Upper lobe of left lung (tissue), 6 donors: Measurements from ENCODE around the gene TWIST1. TPM values are rescaled to one million over a fixed set of nuclear protein-coding genes. Genes with fewer than 3 reads are reported as not detected.

ENCODE experiments used
- ATAC-seq, 2 donors: fragments of 200-7000 bp; cut with Tn5 transposase; one replicate each; pipeline ENCODE4 v1.9.1; 2022; ENCODE audit warnings: mild to moderate bottlenecking in 2 of 2, moderate library complexity in 2 of 2; ENCODE audit not compliant: low FRiP score in 2 of 2
- DNase-seq, 2 donors: peaks; one replicate each; pipeline ENCODE4 v3.0.0-alpha.2; 2019 to 2020
- H3K27ac ChIP-seq, 4 donors: fragments of 200-600 bp; sonication (generic); one replicate each; pipeline ENCODE4 v1.5.1; 2016 to 2019
- H3K27me3 ChIP-seq, 4 donors: fragments of 200-600 bp; sonication (generic); one replicate each; pipeline ENCODE4 v1.5.1; 2017 to 2019
- H3K36me3 ChIP-seq, 4 donors: fragments of 200-600 bp; sonication (generic); one replicate each; pipeline ENCODE4 v1.5.1; 2016 to 2019
- H3K4me1 ChIP-seq, 4 donors: fragments of 200-600 bp; sonication (generic); one replicate each; pipeline ENCODE4 v1.5.1; 2018 to 2019
- H3K4me3 ChIP-seq, 4 donors: fragments of 200-600 bp; sonication (generic); one replicate each; pipeline ENCODE4 v1.5.1; 2017 to 2019; ENCODE audit warnings: mild to moderate bottlenecking in 2 of 4, moderate library complexity in 1 of 4
- H3K9me3 ChIP-seq, 4 donors: fragments of 200-600 bp; sonication (generic); one replicate each; pipeline ENCODE4 v1.5.1; 2018 to 2019
- CTCF ChIP-seq, 6 experiments: fragments of 450-650 bp in 4 of 6; fragments of 200-600 bp in 2 of 6; sonication (generic) in 2 of 6; IDR thresholded peaks; one replicate each; pipeline ENCODE4 v1.5.1; 2016 to 2019; ENCODE audit warnings: antibody characterized with exemption in 6 of 6
- EP300 ChIP-seq, 4 donors: sonication (generic); formaldehyde crosslinking; IDR thresholded peaks; one replicate each; pipeline ENCODE4 v1.5.1; 2017; ENCODE audit warnings: antibody characterized with exemption in 4 of 4, control low read depth in 2 of 4
- POLR2A ChIP-seq, 4 donors: fragments of 450-650 bp; IDR thresholded peaks; one replicate each; pipeline ENCODE4 v1.5.1; 2016 to 2017; ENCODE audit warnings: antibody characterized with exemption in 4 of 4, mild to moderate bottlenecking in 2 of 4
- POLR2AphosphoS5 ChIP-seq, 2 donors: sonication (generic); formaldehyde crosslinking; IDR thresholded peaks; one replicate each; pipeline ENCODE4 v1.5.1; 2017; ENCODE audit warnings: antibody characterized with exemption in 2 of 2
- WGBS, 2 donors: methylation state at CpG; one replicate each; pipeline ENCODE4 v1.1.5; 2017 to 2018; 5-methylcytosine and 5-hydroxymethylcytosine counted together
- total RNA-seq, 6 donors: library from RNA; depleted of rRNA in 4 of 6; stranded (reverse); fragments of >200 nt in 4 of 6; gene quantifications; one replicate each; pipeline versions ENCODE4 v1.1.0 to v1.2.1, GENCODE V29; 2016 to 2021
- donor health status: DM: no; HTN: no; CAD: no; lungs with moderate emphysema.
- donor health status: DM: no; HTN: yes; CAD: no; lungs with severe emphysema.

Gene TWIST1
- total RNA-seq, 6 donors from 2014 or later: 0.77 to 0.98 TPM; not detected in 4

DNA sequence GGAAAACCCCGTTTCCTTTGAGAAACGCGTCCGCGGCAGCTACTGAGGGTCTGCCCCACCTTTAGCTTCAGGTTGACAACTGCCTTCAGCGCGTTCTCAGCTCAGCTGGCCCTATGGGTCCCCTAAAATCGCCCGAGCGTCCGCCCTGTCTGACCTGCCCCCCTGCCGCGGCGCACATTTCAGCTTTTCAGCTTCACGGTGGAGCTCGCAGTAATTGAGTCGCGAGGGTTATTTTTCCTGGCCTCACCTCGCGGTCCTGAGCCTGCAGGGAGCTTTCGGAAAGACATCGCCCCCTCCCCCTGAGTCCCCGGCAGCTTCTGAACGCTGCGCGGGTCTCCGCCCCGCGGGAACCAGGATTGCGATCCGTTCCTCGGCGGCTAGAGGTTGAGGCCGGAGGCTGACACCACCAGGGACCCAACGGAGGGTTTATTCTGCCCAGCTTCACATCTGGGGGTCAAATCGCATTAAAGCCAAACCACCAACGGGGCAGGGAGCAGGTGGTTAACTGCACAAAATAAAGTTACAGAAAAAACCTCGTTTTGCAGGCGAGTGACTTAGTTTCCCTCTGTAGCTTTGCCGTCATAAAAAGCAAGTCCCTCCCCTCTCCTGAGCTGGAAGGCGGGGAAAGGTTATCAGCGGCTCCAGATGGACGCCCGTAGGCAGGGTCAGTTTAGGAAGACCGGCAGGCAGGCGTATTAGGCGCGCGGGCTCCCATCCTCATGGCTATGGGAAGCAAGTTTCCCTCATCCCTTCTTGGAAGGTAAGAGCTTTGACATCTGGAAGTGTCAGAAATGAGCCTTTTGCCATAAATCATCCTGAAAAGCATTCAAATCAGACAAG is 11.0 kb downstream of the TWIST1 start:
- peak in 1 of 2 donors; percentile 54 for DNase-seq
- Histone ChIP-seq H3K27ac (no peak overlapping the region), H3K27me3 (peaks cover 0 to 48% (median 18%) of the 10 kb centered on the region in 4 donors), H3K9me3 (no peaks in the 10 kb centered on the region), H3K4me3 (no peak overlapping the region), H3K36me3 (no peaks in the 10 kb centered on the region), H3K4me1 (peaks cover 0 to 24% (median 10%) of the 10 kb centered on the region in 4 donors)
- ATAC-seq: peak in 1 of 2 donors; percentile 68
- WGBS, 2 donors: 5 to 11% methylated on average over 27 to 47 of the region's 49 CpGs
- TF ChIP-seq POLR2A (IDR thresholded peaks at IDR 0.05): no peak
- no peak for TF ChIP-seq POLR2AphosphoS5 (IDR thresholded peaks at IDR 0.05)
- TF ChIP-seq CTCF (IDR thresholded peaks at IDR 0.05): no peak
- no peak for TF ChIP-seq EP300 (IDR thresholded peaks at IDR 0.05)

DNA sequence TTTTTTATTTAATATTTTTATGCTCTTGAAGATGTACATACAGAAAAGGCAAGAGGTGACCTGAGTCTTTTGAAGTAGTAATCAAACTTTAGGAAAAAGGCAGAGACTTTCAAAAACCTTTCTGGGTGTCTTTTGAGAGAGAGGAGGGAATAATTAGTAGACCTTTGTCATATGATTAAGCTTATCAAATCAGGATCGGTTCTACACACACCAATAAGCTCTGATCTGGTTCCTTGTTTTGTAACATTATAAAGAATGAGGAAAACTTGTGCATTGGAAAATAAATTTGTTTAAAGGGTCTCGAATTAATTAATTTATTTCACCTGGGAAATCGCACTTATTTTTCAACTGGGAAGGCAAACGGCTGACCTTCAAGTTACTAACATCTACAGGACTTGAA is 11.9 kb downstream of the TWIST1 start:
- TF ChIP-seq POLR2AphosphoS5 (IDR thresholded peaks at IDR 0.05): no peak
- no peak for TF ChIP-seq EP300 (IDR thresholded peaks at IDR 0.05)
- no peak for TF ChIP-seq CTCF (IDR thresholded peaks at IDR 0.05)
- no peak for TF ChIP-seq POLR2A (IDR thresholded peaks at IDR 0.05)
- Histone ChIP-seq H3K36me3 (no peaks in the 10 kb centered on the region), H3K4me3 (no peak overlapping the region), H3K27ac (no peak overlapping the region), H3K9me3 (no peaks in the 10 kb centered on the region), H3K4me1 (peaks cover 0 to 24% (median 10%) of the 10 kb centered on the region in 4 donors), H3K27me3 (peaks cover 0 to 43% (median 16%) of the 10 kb centered on the region in 4 donors)
- ATAC-seq (no peak), DNase-seq (no peak)
- 20 to 28% methylated on average over 4 of the region's 4 CpGs for WGBS, 2 donors

DNA sequence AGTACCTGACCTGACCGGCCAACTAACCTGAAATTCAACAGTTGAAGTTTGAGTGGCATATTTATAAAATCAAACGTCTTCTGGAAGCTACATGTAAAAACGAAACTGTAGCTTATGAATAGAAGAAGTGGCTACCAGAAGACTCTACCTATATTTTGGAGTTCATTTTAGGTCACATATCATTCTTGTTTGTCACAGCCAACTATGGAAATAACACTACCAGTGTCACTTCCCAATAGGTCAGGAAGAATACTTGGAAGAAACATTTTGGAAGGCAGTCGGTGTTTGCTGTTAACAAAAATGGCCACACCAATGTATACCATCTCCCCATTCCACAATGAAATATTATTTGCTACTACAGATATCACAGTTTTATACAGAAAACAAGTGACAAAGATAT is 12.6 kb downstream of the TWIST1 start:
- Histone ChIP-seq H3K27ac (no peak overlapping the region), H3K36me3 (no peaks in the 10 kb centered on the region), H3K27me3 (peaks cover 0 to 40% (median 16%) of the 10 kb centered on the region in 4 donors), H3K9me3 (no peaks in the 10 kb centered on the region), H3K4me3 (no peak overlapping the region), H3K4me1 (peaks cover 0 to 24% (median 10%) of the 10 kb centered on the region in 4 donors)
- TF ChIP-seq POLR2AphosphoS5 (IDR thresholded peaks at IDR 0.05): no peak
- TF ChIP-seq CTCF (IDR thresholded peaks at IDR 0.05): no peak
- no peak for TF ChIP-seq POLR2A (IDR thresholded peaks at IDR 0.05)
- no peak for TF ChIP-seq EP300 (IDR thresholded peaks at IDR 0.05)
- 51 to 55% methylated on average over 4 of the region's 4 CpGs for whole genome bisulfite sequencing, 2 donors
- ATAC-seq (no peak), DNase-seq (no peak)

DNA sequence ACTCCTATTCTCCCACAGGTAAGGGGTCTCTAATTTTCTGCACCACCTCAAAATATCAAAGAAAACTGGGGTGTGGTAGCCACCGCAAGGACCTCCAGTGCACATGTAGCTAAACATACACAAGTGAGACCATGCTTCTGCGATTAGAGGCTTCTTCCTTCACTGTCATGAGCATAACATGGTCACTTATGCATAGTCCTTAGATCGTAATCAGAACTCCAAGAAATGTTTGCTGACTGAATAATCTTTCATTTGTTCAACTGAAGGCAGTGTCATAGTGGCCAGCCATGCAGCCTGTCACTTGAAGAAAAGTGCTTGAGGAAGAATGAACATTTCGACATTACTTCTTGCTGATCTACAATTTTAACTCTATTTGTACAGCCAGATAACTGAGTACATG is 14.6 kb downstream of the TWIST1 start:
- Histone ChIP-seq H3K36me3 (no peaks in the 10 kb centered on the region), H3K9me3 (no peaks in the 10 kb centered on the region), H3K27ac (no peak overlapping the region), H3K27me3 (peaks cover 0 to 23% (median 13%) of the 10 kb centered on the region in 4 donors), H3K4me1 (peaks cover 0 to 20% (median 9%) of the 10 kb centered on the region in 4 donors), H3K4me3 (no peak overlapping the region)
- WGBS, 2 donors: 78 to 79% methylated on average over 4 of the region's 4 CpGs
- TF ChIP-seq POLR2A (IDR thresholded peaks at IDR 0.05) (no peak), POLR2AphosphoS5 (IDR thresholded peaks at IDR 0.05) (no peak)
- no peak for DNase-seq
- no peak for ATAC-seq

- DNase-seq (no peak), ATAC-seq (no peak)
- TF ChIP-seq EP300 (IDR thresholded peaks at IDR 0.05) (no peak), POLR2A (IDR thresholded peaks at IDR 0.05) (no peak), CTCF (IDR thresholded peaks at IDR 0.05) (no peak), POLR2AphosphoS5 (IDR thresholded peaks at IDR 0.05) (no peak)
- WGBS, 2 donors: 73 to 75% methylated on average over 2 of the region's 2 CpGs
- no peak overlapping the region for H3K4me3 ChIP-seq
- peaks cover 0 to 10% (median 6%) of the 10 kb centered on the region in 4 donors for H3K4me1 ChIP-seq
- no peak overlapping the region for H3K27ac ChIP-seq
- H3K36me3 ChIP-seq: no peaks in the 10 kb centered on the region
- H3K9me3 ChIP-seq: no peaks in the 10 kb centered on the region
- peaks cover 0 to 15% (median 8%) of the 10 kb centered on the region in 4 donors for H3K27me3 ChIP-seq
Observed at GRCh38 chr7:19101909-19102308, 15.5 kb downstream of the TWIST1 start.
